ENCODE data around the gene GAMT.
A peak's percentile ranks its signal among the peaks of the same experiment; 100 is the strongest.

Gene GAMT

DNA sequence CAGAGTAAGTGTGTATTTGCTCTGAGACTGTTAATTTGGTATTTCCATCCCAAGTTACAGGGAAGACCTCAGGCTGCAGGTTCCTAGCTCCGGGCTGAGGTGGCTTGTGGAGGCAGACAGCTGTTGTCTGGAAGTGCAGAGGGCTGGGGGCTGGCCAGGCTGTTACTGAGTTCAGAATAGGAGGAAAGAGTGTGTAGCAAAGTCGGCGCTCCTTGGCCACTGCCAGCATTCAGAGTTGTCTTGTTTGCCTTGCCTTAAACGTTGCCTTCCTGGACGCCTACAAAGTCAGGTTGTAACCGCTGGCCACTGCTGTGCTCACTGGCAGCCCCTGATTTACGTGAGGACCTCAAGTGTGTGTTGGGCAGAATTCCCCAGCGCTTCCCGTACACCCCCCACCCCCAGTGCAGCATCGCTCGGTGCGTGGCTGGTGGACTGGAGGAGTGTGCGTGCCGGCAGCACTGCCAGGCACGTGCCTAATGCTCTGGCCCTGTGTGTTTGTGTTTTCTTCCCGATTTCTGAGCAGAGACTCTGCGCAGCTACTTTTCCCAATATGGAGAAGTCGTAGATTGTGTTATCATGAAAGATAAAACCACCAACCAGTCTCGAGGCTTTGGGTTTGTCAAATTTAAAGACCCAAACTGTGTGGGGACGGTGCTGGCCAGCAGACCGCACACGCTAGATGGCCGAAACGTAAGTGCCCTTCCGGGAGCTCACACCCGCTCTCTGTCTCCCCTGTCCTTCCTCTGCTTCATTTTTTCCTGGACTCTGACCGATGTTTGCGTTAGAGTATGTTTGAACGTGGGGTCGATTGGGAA lies 16.5 kb upstream of the GAMT start:
- DNase-seq, result no peak

GRCh38 chr19:1417145-1417544 lies 15.8 kb upstream of the GAMT start:
- DNase-seq, result no peak

- DNase-seq, result no peak
Measured at GRCh38 chr19:1416014-1416841, 14.9 kb upstream of the GAMT start.

DNA sequence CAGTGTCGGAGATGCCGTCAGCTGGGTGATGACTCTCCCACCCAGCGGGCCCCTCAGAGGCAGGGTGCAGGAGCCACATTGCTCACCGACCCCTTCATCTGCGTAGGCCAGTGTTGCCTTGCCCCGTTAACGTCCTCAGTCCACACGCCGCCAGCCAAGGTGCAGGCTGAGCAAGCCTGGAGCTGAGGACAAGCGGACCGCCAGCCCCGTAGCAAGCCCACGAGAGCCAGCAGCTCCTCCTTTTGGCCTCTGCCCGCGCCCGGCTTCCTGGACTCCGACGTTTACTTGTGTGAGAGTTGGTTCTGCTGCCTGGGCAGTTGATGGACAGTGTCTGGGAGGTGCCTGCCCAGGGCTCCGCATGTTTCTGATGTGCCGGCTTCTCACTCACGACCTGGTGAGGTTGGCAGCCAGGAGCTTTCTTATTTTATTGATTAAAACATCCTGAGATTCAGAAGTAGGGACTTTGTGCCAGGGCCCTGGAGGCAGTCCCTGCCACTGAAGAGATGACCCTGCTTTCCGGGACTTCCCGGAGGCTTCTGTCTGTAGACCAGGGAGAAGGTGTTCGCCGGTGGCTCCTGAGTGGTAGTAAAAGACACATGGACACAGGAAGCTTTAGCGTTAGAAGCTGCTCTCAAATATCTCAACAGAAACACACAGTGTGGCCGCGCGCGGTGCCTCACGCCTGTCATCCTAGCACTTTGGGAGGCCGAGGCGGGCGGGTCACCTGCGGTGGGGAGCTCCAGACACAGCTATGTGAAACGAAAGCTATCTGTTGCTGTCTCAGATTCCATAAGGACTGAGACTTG lies 11.9 kb upstream of the GAMT start:
- DNase-seq, result no peak

DNA sequence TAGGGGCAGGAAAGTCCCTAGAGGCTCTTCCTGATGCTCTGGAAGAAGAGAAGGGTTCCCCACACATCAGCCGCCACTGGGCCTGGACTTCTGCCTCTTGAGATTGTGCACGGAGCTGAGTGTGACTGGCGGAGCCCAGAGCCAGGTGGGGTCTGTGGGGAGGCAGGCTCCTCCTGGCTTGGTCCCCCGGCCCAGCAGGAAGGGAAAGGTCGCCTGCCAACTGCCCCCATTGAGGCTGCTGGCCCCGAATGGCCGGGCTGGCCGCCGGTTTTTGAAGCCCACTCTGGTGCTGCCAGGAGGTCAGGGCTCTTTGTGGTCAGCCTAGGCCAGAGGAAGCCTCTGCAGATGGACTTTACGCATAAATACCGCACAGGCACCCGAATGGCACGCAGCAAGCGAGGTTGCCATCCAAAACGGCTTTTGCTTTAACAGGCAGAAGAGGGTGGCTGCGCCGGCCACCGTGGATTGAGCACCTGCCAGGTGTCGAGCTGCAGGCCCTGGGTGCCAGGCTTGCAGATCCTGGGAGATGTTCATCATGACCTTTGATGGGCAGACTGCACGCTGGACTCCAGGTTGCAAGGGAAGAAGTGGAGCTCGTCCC lies 11.1 kb upstream of the GAMT start:
- no peak for DNase-seq

DNA sequence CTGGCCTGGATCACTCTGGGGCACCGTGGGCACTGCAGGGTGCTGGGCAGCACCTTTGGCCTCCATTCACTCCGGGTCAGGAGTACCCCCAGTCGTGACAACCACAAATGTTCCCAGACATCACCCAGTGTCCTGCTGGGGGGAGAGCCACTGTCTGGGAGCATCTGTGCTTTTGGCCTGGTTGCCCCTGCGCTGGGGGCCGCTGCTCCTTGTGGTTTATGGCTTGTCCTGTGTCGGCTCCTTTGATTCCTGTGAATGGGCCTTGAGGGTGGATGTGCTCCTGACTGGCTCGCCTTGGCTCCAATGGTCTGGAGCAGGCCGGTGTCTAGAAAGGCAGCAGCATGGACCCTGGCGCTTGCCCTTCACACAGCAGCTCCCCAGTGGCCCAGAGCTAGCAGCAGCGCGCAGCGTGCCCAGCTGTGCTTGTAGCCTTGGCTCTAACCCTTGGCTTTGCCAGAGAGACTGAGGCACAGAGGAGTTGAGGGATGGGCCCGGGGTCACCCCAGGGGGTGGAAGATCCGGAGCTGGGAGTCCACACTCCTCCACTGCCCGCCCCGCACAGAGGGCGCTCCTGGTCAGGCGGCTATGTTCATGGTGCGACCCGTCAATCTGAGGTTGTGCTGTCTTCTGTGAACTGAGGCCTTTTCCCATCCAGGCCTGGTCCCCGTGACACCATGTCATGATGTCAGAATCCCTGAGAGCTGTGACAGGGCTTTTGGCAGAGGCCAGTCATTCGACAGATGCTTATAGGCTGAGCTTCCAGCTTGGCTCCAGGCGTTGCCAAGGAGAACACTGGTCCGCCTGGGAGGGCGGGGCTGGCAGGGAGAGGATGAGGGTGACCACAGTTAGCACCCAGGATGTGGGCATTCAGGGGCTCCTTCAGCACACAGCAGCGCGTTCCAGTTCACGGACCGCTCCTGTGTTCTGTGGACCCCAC lies 10.2 kb upstream of the GAMT start:
- no peak for DNase-seq

GRCh38 chr19:1410789-1411188 lies 9.4 kb upstream of the GAMT start:
- no peak for DNase-seq

DNA sequence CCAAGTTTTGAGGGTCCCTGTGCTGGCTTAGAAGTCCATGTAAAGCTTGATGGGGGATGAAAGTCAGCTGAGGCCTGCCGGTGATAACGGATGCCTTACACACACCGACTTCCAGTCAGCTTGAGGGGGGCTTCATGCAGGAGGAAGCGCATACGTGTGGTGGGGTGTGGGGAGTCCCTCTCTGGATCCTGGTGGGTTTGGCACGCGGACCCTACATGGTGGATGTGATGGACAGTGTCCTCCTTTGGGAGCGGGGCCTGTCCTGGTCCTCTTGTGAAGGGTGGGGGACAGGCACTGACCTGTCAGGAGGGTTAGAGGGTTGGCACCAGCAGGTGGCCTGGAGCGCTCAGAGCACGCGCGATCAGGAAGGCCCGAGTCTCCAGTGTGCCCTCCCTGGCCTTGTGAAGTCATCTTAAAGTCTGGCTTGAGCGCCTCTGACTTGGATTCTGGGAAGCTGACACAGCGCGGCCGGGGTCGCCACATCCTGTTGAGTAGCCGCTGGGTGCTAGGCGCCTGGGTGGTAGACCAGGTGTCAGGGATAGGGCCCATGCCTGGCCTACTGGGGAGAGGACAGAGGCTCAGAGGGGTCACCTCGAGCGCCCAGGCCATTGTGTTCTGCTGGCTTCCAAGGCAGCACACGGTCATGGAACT lies 8.9 kb upstream of the GAMT start:
- no peak for DNase-seq

DNA sequence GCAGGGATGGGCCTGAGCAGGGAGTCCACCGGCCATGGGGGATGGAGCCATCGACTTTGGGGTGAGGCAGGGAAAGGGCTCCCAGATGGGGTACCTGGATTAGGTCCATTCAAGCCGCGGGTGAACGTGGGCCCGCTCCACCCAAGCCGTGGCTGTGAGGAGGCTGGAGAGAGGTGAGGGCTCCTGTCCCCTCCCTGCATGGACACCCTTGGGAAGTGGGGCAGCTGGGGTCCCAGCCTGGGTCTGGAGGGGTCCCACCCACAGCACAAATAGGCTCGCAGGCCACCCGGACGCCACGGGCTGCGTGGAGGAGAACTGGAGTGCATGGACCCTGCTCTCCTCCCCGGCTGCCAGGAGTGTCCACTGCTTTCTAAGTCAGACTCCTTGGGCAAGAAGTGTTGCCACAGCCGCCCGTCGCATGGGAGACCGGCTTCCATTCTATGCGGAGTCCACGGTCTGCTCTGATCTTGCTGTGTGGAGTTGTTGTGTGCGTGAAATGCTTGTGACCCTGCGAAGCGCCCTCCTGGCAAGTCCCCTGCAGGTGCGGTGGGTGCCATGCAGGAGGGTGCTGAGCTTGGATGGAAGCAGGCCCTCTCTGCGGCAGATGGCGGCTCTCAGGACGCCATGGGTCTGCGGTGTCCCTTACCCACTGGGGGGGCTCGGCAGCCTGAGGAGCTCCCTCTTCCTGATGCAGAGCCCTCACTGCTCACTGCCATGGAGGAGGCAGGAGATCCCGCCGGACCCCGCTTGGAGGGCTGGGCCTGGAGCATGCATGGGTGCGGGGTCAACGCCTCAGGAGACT lies 8.1 kb upstream of the GAMT start:
- DNase-seq, result no peak

DNA sequence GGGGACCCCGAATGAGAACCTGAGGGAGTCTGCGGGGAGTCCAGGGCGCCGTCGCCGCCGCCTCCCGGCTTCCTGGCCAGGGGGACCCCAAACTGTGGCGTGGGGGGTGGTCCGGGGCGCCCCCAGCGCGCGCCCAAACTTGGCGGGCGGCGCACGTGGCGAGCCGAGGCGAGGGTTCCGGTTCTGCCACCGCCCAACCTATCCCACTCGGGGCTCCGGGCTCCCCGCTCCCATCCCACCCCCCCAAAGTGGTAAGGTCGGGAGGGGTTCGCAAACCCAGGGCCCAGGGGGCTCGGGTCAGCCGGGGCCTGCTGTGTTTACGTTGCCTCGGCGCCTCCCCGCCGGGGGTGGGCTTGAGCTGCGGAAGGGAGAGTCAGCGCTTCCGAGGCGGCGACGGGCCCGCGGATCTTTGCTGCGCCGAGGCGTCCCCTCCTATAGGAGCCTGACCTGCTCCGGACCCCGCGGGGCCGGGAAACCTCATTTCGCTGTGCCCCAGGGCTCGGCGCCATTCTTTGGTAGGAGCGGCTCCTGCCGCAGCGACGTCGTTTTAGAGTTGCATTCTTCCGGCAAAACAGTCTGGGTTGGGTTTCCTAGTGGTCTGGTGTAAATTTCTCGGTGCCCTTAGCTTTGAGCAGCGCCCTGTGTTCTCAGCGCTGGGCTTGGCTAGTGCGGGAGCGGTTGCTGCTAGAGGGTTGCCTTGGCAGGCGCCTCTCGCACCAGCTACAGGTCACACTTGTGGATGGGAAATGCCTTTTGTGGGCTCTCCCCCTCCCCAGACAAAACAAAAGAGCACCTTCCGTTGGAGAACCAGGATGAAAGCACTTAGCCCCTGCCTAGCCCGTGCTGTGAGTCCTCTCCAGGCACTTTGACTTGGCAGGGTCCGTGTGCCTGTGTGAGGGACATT lies 7.2 kb upstream of the GAMT start:
- peak; percentile 34 for DNase-seq

- peak; percentile 55 for DNase-seq
Measured at GRCh38 chr19:1407528-1408299, 6.4 kb upstream of the GAMT start, which contains the start of gene DAZAP1. Gene DAZAP1, plus strand, starts transcription at chr19:1407586. Its CDS starts 188 bp downstream, at chr19:1407774.

- DNase-seq, result peak; percentile 99
Measured at GRCh38 chr19:1406774-1407527, 5.6 kb upstream of the GAMT start.

DNA sequence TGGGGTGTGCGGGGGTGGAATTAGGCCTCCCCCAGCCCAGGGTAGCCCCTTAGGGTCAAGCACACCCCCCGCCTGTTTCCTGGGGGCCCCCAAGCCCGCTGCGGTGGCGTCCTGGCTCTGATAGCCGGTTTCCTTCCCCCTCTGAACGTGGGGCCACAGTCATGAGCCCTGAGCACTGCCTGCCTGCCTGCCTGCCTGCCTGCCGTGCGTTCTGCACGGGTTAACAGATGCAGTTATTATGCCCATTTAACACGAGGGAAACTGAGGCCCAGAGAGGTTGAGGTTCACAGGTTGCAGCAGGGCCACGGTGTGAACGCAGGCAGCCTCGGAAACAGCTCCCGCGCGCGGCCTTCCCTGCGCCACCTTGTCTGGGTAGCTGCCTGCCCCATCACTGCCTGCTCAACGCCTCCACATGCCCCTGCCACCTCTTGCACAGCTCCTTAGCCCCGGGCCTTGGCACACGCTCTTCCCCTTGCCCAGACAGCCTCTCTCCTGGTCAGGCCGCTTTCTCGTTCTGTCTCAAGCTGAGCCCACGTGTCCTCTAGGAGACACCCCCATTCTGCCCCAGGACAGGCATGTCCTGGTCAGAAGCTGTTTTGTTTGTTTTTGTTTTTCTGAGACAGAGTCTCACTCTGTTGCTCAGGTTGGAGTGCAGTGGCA lies 1.2 kb upstream of the GAMT start:
- DNase-seq, result no peak

- DNase-seq, result no peak
Measured at GRCh38 chr19:1401889-1402217, 511 bp upstream of the GAMT start.

DNA sequence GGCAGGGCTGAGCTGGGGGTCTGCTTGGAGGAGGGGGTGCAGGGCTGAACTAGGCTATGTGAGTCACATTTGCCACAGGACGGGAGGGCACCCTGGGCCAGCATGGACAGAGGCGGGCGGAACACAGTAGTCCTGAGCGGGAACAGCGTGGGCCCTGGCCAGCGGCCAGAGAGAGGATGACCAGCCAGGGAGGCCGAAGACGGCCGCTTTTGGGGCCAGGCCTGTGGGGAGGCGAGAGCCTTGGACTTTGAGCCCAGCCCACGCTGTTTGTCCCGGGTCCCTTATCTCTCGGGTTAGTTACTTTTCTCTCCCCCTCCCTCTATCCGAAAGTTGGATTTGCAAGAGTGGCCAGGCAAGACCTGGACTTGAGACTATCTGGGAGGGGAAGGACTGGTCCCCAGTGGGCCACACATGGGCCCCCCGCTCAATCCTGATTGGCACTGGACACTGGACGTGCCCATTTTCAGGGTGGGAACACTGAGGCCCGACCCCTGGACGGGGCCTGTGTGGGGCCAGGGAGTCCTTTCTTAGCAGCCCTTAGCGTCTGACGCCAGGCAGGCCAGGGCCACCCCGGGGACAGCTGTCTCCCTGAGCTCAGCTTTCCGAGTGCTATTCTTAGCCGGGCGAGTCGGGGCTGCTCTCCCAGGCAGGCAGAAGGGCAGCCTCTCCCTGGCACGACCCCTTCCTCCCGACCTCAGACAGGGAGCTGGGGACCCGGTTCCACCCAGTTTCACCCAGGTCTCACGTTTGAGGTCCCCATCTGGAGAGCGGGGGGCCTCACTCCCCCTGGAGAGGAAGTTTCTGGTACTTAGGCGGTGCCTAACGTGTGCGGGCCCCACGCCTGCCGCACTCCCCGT lies 833 bp downstream of the GAMT start:
- DNase-seq, result no peak

GRCh38 chr19:1399745-1400144 lies 1.6 kb downstream of the GAMT start:
- DNase-seq, result no peak

Measured in effector CD8-positive, alpha-beta T cell (primary cell).